Activated T-cell treated with anti-CD3 and anti-CD28 coated beads, Interleukin-2, amount 50 U/mL, for 24 hours (primary cell): Measurements from ENCODE around the gene TEX51.

Experiments
- DNase-seq: peaks from one replicate; pipeline ENCODE4 v3.0.0-alpha.2; 2020
- H3K27ac Mint-ChIP-seq: 2 replicates; pipeline ENCODE4 v1.8.0; 2020; ENCODE audit warnings: mild to moderate bottlenecking, mixed read lengths
- H3K27me3 Mint-ChIP-seq: 2 replicates; pipeline ENCODE4 v1.8.0; 2020; ENCODE audit warnings: mixed read lengths
- H3K36me3 Mint-ChIP-seq: 2 replicates; pipeline ENCODE4 v1.8.0; 2020; ENCODE audit warnings: low read depth, mixed read lengths
- H3K4me1 Mint-ChIP-seq: 2 replicates; pipeline ENCODE4 v1.8.0; 2020; ENCODE audit warnings: low read depth, mixed read lengths
- H3K4me3 Mint-ChIP-seq: 2 replicates; pipeline ENCODE4 v1.8.0; 2020; ENCODE audit warnings: mild to moderate bottlenecking, moderate library complexity, mixed read lengths
- H3K9me3 Mint-ChIP-seq: 2 replicates; pipeline ENCODE4 v1.8.0; 2020; ENCODE audit warnings: mixed read lengths

Gene TEX51

GRCh38 chr2:126909781-126910180, 11.1 kb downstream of the TEX51 start:
- Mint-ChIP-seq H3K36me3 (no peaks in the 10 kb centered on the region), H3K4me1 (no peaks in the 10 kb centered on the region), H3K9me3 (no peaks in the 10 kb centered on the region), H3K4me3 (no peak overlapping the region), H3K27me3 (no peaks in the 10 kb centered on the region), H3K27ac (no peak overlapping the region)
- no peak for DNase-seq

- no peak for DNase-seq
- Mint-ChIP-seq H3K4me3 (no peak overlapping the region), H3K36me3 (no peaks in the 10 kb centered on the region), H3K9me3 (no peaks in the 10 kb centered on the region), H3K4me1 (no peaks in the 10 kb centered on the region), H3K27me3 (no peaks in the 10 kb centered on the region), H3K27ac (no peak overlapping the region)
Observed at GRCh38 chr2:126910637-126911036, 11.9 kb downstream of the TEX51 start.

DNA sequence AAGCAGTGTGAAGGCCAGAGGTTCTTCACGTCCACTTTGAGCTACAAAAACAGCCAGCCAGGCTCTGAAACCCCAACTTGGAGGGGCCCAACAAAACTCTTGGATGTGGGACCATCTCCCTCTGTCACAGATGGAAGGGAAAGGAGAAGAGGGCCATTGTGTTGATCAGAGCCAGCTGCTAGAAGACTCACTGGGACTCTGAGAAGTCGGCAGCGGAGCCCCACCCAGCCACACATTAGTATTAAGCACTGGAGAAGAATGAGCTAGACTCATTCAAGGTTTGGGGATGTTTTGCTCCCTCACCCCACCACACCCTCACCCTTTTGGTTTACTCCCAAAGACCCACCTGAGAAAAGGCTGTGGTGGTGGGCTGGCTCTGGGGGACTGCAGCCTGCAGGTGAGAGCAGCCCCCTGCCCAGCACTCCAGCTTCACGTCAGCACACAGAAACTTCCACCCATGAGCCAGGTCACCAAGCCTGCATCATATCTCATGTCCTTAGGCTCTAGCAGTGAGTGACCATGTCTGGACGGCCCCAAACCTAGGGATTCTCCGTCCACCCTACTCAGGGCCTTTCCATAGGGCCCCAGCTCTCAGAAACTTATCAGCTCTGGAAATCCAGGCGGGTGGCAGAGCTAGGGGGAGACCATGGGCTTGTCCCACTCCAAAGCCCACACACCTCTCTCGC, 12.6 kb downstream of the TEX51 start:
- Mint-ChIP-seq H3K4me1 (no peaks in the 10 kb centered on the region), H3K36me3 (no peaks in the 10 kb centered on the region), H3K9me3 (no peaks in the 10 kb centered on the region), H3K27ac (no peak overlapping the region), H3K27me3 (no peaks in the 10 kb centered on the region), H3K4me3 (no peak overlapping the region)
- DNase-seq, result no peak

DNA sequence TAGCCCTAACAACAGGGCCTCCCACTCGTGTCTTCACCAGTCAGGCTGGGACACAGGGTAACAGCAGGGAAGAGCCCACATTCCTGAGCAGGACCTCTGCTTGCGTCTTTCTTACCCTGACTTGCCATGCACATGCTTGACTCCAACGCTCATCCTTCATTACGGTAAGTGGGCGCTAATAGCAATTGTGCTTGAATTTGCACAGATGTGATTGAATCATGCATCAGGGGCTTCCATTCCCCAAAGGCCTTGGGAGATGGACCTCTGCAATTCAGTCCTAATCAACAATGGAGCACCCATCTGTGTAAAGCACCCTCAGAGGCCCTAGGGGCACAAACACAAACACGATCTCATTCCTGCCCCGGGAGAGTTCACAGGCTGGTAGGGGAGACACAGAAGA, 13.5 kb downstream of the TEX51 start:
- Mint-ChIP-seq H3K36me3 (no peaks in the 10 kb centered on the region), H3K27ac (no peak overlapping the region), H3K4me1 (no peaks in the 10 kb centered on the region), H3K9me3 (no peaks in the 10 kb centered on the region), H3K27me3 (peaks cover 4% of the 10 kb centered on the region), H3K4me3 (no peak overlapping the region)
- no peak for DNase-seq

GRCh38 chr2:126913329-126913728, 14.6 kb downstream of the TEX51 start:
- Mint-ChIP-seq H3K36me3 (no peaks in the 10 kb centered on the region), H3K9me3 (no peaks in the 10 kb centered on the region), H3K27ac (no peak overlapping the region), H3K4me3 (no peak overlapping the region), H3K27me3 (peaks cover 4% of the 10 kb centered on the region), H3K4me1 (no peaks in the 10 kb centered on the region)
- DNase-seq, result no peak

- peaks cover 3% of the 10 kb centered on the region for H3K9me3 Mint-ChIP-seq
- no peak overlapping the region for H3K4me3 Mint-ChIP-seq
- no peak for DNase-seq
- H3K4me1 Mint-ChIP-seq, result no peaks in the 10 kb centered on the region
- H3K27ac Mint-ChIP-seq, result no peak overlapping the region
- no peaks in the 10 kb centered on the region for H3K36me3 Mint-ChIP-seq
- peaks cover 4% of the 10 kb centered on the region for H3K27me3 Mint-ChIP-seq
Observed at GRCh38 chr2:126913881-126914615, 15.4 kb downstream of the TEX51 start.

DNA sequence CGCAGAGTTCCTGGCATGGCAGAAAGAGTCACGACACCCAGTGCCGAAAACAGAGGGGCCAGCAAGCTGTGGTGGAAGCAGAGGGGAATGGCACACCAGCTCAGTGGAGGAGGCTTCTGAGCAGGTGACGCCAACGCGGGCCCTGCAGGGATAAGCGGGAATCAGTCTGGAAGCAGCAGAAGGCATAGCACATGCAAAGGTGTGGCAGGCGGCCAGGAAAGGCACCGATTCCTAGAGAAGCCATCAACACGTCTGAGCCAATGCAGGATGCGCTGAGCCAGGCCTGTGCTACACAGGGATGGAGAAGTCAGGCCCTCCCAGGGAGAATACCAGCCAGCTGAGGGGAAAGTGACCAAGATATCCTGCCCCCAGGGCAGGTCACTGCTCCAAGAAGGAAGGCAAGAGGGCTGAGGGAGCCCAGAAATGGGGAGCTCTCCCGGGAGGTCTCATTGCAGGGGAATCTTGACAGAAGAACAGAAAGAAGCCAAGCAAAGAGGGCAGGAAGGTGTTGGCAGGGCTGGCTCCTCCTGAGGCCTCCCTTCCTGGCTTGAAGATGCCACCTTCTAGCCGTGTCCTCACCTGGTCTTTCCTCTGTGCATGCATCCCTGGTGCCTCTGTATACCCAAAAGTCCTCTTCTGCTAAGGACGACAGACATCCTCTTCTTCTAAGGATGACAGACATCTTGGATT, 16.3 kb downstream of the TEX51 start:
- Mint-ChIP-seq H3K27ac (no peak overlapping the region), H3K4me3 (no peak overlapping the region), H3K4me1 (no peaks in the 10 kb centered on the region), H3K9me3 (peaks cover 3% of the 10 kb centered on the region), H3K27me3 (peaks cover 4% of the 10 kb centered on the region), H3K36me3 (no peaks in the 10 kb centered on the region)
- no peak for DNase-seq

- no peaks in the 10 kb centered on the region for H3K36me3 Mint-ChIP-seq
- peaks cover 4% of the 10 kb centered on the region for H3K27me3 Mint-ChIP-seq
- no peak overlapping the region for H3K27ac Mint-ChIP-seq
- peaks cover 3% of the 10 kb centered on the region for H3K9me3 Mint-ChIP-seq
- no peak for DNase-seq
- H3K4me3 Mint-ChIP-seq, result no peak overlapping the region
- H3K4me1 Mint-ChIP-seq, result no peaks in the 10 kb centered on the region
Observed at GRCh38 chr2:126915903-126916302, 17.2 kb downstream of the TEX51 start.

DNA sequence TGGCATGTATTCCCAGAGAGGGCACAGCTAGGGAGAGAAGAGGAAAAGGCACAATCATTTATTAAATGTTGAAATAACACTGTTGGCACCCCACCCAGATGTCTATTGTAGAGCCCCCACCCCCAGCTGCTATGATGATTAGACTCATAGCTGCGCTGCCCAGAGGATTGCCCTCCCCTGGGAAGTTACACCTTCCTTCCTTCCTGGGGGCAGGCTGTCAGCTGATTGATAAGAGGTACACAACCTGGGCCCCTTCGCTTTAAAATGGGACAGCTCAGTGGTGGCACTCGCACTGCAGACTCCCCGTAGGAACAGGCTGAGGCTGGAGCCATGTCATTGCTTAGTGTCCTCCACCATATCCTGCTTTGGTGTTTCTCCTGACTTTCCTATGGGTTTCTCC, 18.1 kb downstream of the TEX51 start:
- no peaks in the 10 kb centered on the region for H3K36me3 Mint-ChIP-seq
- H3K9me3 Mint-ChIP-seq, result peaks cover 3% of the 10 kb centered on the region
- no peak for DNase-seq
- H3K27ac Mint-ChIP-seq, result no peak overlapping the region
- H3K27me3 Mint-ChIP-seq, result peaks cover 4% of the 10 kb centered on the region
- no peaks in the 10 kb centered on the region for H3K4me1 Mint-ChIP-seq
- no peak overlapping the region for H3K4me3 Mint-ChIP-seq

DNA sequence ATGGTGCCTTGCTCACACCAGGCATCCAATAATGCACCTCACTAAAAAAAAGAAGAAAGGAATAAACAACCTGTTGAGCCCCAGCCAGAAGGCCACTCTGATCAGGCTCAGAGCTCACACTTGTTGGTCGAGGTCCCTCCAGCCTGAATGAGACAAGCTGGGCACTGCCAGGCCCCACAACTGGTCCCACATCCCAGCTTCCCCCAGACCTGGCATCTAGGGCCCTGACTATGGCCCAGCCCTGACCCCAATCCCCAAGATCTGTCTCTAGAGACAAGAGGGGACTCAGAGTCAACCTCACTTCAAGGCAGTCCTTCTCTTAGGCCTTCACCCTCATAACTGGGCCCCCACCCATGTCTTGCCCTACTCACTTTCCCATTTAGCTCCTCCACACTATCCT, 22.4 kb downstream of the TEX51 start:
- no peak overlapping the region for H3K27ac Mint-ChIP-seq
- peaks cover 3% of the 10 kb centered on the region for H3K9me3 Mint-ChIP-seq
- H3K36me3 Mint-ChIP-seq, result no peaks in the 10 kb centered on the region
- H3K27me3 Mint-ChIP-seq, result peaks cover 11% of the 10 kb centered on the region
- no peak for DNase-seq
- H3K4me1 Mint-ChIP-seq, result no peaks in the 10 kb centered on the region
- no peak overlapping the region for H3K4me3 Mint-ChIP-seq

DNA sequence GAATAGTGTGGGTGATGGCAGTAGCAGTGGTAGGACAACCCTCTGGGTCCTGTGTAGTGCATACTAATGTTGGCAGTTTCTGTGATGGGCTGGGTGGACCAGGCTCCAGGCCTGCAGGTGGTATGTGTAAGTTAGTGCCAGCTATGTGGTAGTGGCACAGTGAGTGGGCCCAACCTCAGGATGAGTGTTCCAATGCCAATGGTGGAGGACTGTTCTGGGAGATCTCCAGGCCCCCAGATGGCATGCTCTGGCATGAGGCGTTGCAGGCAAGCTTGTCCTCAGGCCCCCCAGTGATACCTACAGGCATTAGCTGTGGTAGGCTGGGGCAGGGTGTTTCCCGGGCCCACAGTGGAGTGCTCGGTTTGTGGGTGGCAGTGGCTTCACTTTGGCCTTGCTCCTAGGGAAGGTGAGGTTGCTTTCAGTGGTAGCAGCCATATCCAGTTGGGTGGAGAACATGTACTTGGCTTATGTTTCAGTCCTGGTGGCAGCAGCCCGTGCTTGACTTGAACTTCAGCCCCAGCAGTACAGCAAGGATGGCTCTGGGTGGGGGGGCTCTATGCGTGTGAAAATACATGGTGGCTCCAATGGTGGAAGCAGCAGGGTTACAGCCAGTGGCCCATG, 32.4 kb downstream of the TEX51 start:
- H3K4me3 Mint-ChIP-seq, result no peak overlapping the region
- H3K27me3 Mint-ChIP-seq, result peaks cover 28% of the 10 kb centered on the region
- H3K36me3 Mint-ChIP-seq, result no peaks in the 10 kb centered on the region
- no peak for DNase-seq
- H3K27ac Mint-ChIP-seq, result no peak overlapping the region
- H3K9me3 Mint-ChIP-seq, result peaks cover 6% of the 10 kb centered on the region
- no peaks in the 10 kb centered on the region for H3K4me1 Mint-ChIP-seq

DNA sequence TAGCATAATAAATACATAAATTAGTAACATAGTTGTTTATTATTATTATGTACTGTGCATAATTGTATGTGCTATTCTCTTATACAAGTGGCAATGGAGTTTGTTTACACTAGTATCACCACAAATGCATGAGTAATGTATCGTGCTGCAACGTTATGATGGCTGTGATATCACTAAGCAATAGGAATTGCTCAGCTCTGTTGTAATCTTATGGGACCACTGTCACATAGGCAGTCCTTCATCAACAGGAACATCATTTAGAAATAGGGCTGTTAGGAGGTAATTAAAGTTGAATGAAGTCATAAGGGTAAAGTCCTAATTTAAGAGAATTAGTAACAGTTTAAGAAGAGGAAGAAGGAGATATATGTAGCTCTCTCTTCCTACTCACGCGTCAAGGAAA, 33.8 kb downstream of the TEX51 start:
- Mint-ChIP-seq H3K27me3 (peaks cover 28% of the 10 kb centered on the region), H3K36me3 (no peaks in the 10 kb centered on the region)
- no peak for DNase-seq

DNA sequence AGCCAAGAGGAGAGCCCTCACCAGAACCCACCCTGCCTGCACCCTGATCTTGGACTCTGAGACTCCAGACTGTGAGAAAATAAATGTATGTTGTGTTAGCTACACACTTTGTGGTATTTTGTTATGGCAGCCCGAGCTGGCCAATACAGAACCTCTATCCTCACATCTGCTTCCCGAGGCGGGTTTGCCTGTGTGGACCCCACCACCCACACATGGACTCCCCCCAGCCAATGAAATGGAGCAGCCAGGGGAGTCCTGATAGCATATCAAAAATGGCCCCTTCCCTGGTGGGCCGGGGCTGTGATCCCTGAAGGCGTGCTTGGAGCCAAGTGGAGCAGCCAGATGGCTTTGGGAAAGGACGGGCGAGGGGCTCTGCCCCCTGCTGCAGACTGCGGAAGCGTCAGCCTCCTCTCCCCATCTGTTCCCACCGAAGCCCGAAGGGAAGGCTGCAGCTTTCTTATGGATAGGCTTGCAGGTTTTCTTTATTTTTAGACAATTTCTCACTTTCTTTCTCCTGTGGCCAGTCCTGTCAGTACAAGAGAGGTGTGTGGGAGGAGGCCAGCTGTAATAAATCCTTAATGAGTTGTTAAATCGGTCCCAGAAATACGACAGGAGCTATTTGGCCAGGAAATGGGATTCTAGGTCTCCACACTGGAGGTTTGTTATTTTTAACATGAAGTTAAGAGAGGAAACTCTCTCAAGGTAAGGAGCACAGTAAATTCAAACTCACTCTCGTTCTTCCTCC, 34.4 kb downstream of the TEX51 start:
- Mint-ChIP-seq H3K4me1 (no peaks in the 10 kb centered on the region), H3K36me3 (no peaks in the 10 kb centered on the region), H3K27ac (no peak overlapping the region), H3K4me3 (no peak overlapping the region), H3K27me3 (peaks cover 29% of the 10 kb centered on the region), H3K9me3 (peaks cover 6% of the 10 kb centered on the region)
- no peak for DNase-seq

More for the DNA sequence above, 33.8 kb downstream of the TEX51 start:
- Mint-ChIP-seq H3K27ac (no peak overlapping the region), H3K4me1 (no peaks in the 10 kb centered on the region), H3K9me3 (peaks cover 6% of the 10 kb centered on the region), H3K4me3 (no peak overlapping the region)

DNA sequence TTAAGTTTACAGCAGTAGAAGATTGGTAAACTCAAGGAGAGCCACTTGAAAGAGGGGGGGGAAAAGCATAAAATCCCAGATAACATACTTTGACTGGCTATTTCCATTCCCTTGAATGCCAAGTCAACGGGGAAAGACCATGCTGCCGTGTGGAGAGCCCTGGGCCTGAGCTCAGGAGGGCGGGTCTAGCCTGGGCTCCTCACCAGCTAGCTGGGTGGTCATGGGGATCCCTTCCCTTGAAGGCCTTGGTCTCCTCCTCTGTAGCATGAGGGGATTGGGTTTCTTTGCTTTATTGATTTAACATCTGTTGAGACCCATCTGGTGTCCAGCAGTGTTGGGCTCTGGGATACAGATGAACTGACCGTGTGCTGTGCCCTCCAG, 35.0 kb downstream of the TEX51 start:
- Mint-ChIP-seq H3K36me3 (no peaks in the 10 kb centered on the region), H3K27me3 (peaks cover 32% of the 10 kb centered on the region), H3K9me3 (peaks cover 6% of the 10 kb centered on the region), H3K4me3 (no peak overlapping the region), H3K4me1 (no peaks in the 10 kb centered on the region), H3K27ac (no peak overlapping the region)
- DNase-seq, result no peak
